ENCODE measurements around the gene PCNX3. TPM values are rescaled to one million over a fixed set of nuclear protein-coding genes. Genes with fewer than 3 reads are reported as not detected.
A peak's percentile ranks its signal among the peaks of the same experiment; 100 is the strongest.

Gene PCNX3
- total RNA-seq, 1 donor from 2014 or later = 7.7 TPM

DNA sequence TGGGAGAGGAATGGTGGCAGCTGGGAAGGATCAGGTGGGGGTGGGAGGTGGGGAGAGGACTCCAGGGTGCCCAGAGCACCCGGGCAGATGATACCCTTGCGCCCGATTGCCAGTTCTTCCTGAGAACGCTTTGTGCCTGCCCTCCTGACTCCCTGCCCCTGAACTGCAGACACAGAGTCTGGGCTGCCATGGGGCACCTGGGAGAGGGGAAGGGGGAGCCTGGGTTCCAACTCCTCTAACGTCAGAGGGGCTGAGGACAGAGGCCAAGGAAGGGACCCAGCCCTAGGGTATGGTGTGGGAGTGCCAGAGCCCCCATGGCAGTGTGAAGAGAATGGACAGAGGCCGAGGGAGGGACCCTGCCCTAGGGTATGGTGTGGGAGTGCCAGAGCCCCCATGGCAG is 19.1 kb upstream of the PCNX3 start:
- DNase-seq (ENCODE audit: low spot score in 2 of 2) (no peak), FAIRE-seq (no peak)

DNA sequence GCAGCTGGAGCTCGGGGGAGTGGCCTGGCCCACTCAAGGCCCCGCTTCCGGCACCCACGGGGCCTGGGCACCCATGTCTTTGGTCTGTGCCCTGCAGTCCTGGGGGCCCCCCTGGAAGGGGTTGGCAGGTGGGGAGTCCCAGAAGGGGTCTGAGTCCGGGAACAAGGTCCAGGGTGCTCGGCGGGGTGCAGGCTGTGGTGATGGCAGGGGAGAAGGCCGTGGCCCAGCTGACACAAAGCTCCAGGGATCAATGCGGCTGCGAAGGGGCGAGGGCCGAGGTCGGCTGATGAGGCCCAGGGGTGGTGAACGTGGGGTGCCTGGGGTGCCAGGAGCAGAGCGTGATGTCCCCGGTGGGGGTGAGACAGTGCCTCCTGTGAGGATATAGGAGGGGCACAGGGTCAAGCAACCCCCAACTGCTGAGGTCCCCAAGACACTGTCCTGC is 17.3 kb upstream of the PCNX3 start:
- DNase-seq (ENCODE audit: low spot score in 2 of 2) (no peak), FAIRE-seq (no peak)

DNA sequence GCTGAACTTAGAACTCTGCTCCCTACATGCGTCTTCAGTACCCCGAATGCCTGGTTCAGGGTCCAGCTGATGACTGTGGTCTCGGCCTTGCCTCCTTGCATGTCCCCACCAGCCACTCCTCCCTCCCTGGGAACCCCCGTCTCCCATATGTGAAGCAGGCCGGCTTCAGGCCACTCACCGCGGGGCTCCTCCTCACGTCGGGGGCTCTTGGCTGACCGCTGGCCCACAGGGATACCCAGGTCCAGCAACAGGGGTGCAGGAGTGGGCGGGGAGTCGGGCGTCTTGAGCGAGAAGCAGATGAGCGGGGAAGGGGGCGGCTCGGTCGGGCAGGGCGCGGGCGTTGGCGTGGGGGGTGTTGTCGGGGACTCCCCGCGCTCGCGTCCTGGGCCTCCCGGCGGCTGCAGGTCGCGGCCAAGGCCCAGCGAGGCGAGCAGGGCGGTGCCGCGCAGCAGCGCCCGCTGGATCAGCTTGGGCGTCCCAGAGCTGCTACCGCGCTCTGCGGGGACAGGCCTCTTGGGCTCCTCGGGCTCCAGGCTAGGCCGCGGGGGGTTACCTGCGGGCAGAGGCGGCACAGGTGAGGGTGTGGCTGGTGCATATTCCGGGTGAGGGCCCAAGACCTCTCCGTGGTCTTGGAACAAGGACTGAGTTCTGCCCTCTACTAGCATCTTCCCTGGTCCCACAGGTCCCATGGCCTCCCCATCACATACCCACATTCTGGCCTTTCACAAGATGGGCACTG is 16.2 kb upstream of the PCNX3 start:
- DNase-seq (ENCODE audit: low spot score in 2 of 2) (no peak), FAIRE-seq (no peak)

DNA sequence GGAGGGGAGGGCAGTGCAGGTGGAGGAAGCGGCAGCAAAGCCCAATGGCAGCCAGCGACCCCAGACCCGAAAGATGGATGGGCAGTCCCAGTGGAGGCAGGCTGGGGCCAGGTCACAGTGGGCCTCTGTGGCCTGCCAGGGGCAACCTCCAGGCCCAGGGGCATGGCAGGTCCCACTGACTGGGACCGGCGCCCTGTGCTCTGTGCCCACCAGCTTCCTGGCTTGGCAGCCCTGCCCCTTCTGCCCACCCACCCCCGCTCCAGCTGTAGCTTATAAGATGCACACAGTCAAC is 15.7 kb upstream of the PCNX3 start:
- DNase-seq (ENCODE audit: low spot score in 2 of 2) = no peak
- FAIRE-seq = no peak

DNA sequence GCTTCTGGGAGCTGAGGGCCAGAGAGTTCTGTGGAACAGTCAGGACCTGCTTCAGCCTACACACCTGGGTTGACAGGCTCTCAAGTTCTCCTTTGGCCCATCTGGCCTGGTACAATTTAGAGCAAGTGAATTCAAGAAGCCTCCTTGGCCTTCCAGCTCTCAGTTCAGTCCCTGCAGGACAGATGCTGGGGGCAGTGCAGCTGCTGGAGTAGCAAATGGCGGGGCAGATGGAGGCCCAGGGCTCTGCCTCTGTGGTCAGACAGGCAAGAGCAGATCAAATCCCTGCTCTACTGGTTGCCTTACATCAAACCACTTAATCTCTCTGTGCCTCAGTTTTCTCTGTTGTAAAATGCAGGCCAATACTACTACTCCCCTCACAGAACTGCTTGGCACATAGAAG is 11.3 kb upstream of the PCNX3 start:
- FAIRE-seq = no peak
- no peak for DNase-seq (ENCODE audit: low spot score in 2 of 2)

DNA sequence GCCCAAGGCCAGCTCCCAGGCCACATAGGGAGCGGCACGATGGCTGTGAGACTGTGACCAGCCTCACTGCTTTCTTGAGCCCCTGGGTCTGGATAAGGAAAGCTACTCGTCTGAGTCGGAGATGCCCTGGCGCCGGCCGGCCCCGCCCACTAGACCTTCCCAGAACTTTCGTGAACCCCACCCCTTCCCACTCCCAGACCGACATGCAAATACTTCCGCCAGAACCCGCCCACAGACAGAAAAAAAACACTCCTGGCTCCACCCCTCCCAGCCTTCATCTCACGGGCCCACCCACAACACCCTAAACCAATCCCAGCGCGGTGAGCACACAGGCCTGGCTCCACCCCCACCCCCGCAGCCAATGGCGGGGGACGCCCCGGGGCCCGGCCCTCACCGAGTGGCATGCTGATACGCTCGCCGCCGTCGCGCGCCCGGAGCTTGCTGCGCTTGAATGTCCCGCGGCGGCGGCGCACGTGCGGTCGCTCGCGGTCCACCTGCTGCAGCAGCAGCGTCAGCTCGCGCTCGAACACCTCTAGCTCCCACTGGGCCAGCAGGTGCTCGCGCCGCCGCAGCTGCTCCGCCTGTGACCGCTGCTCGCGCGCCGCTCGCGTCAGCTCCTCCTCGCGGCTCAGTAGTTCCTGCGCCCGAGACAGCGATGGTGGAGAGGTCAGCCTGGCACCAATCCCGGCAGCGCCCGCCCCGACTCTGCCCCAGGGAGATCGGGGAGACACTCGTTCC is 8.5 kb upstream of the PCNX3 start:
- FAIRE-seq = no peak

DNA sequence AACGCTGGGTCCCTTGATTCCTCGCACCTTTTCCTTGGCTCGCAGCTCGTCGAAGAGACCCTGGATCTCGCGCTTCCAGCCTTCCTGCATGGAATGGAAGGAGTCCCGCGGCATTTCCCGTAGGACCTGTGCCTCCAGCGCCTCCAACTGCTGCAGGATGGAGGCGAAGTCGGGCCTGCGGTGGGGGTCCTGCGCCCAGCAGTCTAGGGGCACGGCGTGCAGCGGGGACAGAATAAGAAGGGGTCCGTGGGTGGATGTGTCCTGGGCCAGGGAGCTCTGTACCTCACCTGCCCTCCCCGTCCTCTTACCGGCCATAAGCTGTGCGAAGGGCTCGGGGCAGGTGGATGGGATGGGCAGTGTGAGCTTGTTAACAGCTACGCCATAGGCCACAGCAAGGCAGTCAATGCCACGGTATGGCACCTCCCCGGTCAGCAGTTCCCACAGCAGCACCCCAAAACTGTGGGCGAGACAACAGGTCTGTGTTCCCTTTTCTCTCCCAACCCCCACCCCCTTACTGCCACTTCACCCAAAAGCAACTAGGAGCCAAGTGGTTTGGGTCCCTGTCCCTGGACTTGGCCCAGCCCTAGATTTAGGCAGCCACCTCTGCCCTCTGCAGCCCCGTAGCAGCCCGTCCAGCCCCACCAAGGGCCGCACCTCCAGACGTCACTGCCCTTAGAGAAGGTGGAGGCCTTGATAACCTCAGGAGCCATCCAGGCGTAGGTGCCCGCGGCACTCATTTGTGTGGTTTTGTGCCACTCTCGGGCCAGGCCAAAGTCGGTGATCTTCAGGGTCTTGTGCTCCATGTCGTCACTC is 7.8 kb upstream of the PCNX3 start:
- FAIRE-seq (no peak), DNase-seq (ENCODE audit: low spot score in 2 of 2) (no peak)

More for the DNA sequence above, 8.5 kb upstream of the PCNX3 start:
- peak; percentile 95 to 99 for DNase-seq (ENCODE audit: low spot score in 2 of 2)

DNA sequence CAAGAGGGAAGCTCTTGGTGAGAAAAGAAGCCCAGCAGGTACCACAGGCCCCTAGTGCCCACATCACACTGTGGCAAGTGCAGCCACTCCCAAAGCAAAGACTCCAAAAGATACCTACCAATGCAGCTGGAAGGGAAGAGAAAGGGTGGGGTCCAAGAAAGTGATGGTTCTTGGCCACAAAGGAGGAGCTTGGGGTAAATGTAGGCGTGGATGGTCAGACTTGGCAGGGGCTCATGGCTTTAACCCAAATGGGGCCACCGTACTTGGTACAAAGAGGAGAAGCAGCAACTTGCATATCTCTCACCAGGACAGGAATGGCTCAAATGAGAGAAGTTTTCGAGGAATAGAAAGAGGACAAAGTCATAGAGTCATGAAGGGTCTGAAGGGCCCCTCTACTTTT is 6.3 kb upstream of the PCNX3 start:
- FAIRE-seq = no peak
- no peak for DNase-seq (ENCODE audit: low spot score in 2 of 2)

DNA sequence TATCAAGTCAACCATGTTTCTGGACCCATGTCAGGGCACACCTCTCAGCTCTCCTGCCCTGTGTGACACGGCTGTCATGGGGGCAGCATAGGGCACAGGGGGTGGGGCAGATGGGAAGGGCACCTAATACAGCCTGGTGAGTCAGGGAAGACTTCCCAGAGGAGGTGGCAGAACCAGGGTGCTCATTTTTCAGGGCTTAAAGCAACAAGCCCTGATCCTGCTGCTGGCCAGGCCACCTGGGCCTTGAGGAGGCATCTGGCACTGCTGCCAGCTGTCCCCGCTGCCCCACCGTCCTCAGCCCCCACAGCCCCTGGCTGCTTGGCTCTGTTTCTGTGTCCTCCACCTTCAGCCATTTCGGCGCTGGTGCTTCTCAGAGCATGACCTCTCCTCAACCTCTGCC is 5.9 kb upstream of the PCNX3 start:
- FAIRE-seq = no peak
- DNase-seq (ENCODE audit: low spot score in 2 of 2) = no peak

DNA sequence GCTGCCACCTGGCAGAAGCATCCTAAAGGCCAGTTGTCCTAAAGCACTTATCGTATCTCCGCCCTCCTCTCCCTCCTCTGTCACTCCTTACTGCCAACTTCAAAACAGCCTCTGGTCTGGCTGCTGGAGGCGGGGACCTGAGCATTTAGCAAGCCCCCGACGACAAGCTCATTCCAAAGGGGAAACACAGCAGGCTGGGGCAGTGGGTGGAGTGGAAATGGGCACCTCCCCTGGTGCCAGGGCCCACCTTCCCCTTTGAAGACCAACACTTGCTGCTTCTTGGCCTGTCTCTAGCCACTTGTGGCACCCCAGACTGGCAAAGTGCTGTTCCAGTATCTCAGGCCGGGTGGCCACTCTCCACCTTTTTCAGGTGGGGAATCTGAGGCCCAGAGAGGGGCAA is 5.2 kb upstream of the PCNX3 start:
- no peak for DNase-seq (ENCODE audit: low spot score in 2 of 2)
- no peak for FAIRE-seq

DNA sequence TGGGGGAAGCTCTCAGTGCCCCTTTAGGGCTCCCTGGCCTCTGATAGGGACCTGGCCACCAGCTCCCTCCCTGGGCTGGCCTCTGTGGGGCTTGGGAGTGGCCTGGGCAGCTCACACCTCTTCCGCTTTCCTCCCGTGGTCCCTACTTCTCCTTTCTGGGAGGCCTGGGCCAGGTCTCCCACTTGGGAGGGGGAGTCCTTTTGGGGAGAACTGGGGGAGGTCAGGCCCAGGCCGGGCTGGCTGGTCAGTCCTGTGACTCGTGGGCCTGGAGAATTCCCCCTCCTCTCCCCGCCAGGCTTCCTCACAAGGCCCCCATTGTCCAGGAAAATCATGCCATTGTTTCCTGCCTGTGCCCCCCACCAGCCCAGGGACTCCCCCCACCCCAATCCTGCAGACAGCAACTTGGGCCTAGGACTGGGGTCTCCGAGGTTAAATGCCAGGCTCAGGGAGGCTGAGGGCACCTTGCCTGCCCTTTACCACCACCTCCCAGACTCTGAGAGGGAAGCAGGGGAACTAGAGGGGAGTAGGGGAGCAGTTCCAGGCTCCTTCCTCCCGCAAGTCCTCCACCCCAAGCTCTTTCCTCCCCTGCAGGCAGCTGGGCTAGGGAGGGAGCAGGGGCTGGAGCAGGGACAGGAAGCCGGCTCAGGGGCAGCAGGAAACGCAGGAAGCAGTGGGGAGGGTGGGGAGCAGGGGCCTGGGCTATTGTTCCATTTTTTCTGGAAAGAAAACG is 4.4 kb upstream of the PCNX3 start:
- DNase-seq (ENCODE audit: low spot score in 2 of 2) (peak in 1 of 2 donors; percentile 74), FAIRE-seq (no peak)

DNA sequence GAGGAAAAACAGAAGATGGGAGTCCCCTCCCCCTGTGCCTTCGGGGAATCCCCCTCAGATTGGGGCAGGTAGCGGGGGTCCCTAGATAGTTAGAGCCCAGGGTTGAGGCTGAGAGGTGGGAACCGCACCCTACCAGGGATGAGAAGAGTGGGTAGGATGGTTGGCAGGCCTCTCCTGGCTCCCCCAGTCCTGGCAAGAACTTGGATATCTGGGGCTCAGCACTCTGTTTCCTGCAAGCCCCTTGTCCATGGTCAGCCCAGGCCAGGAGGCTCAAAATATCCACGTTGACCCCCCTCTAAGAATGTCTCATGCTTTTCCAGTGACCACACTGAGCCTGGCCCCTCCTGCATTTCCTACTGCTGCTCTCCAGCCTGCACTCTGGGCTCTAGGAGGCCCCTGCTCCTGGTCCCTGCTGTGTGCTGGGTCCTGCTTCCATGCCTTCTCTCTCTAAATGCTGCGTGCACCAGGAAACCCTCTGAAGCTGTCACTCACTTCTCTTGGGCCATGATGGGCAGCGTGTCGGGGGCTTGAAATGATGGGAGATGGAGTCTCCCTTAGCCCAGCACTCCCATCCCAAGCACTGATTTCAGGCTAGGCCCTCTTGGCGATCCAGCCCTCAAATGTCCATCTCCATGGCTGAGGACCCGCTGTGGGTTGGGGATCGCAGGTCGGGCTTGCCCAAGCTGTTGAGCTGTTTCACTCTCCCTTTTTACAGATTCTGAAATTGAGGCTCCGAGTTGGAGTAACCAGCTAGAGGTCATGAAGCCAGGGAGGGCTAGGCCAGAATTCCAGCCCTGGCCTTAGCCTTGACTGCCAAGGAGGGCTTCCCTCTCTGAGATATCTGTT is 3.6 kb upstream of the PCNX3 start:
- no peak for FAIRE-seq

DNA sequence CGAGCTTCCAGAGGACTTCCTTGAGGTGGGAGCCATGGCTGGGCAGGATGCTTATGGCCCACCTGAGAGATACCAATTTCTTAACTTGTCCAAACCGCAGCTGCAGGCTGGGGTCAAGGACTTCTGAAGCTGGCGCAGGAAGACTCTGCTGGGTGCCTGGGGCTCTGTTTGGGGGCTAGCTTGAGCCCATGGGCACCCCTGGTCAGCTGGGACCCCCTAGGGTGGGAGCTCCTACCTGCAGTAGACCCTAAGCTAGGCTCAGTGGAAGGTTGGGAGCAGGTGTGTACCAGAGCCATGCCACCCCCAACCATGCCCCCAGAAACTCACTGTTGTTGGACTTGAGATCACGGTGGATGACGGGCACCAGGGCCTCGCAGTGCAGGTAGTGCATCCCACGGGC is 2.9 kb upstream of the PCNX3 start:
- FAIRE-seq (no peak), DNase-seq (ENCODE audit: low spot score in 2 of 2) (no peak)

More for the DNA sequence above, 3.6 kb upstream of the PCNX3 start:
- no peak for DNase-seq (ENCODE audit: low spot score in 2 of 2)

DNA sequence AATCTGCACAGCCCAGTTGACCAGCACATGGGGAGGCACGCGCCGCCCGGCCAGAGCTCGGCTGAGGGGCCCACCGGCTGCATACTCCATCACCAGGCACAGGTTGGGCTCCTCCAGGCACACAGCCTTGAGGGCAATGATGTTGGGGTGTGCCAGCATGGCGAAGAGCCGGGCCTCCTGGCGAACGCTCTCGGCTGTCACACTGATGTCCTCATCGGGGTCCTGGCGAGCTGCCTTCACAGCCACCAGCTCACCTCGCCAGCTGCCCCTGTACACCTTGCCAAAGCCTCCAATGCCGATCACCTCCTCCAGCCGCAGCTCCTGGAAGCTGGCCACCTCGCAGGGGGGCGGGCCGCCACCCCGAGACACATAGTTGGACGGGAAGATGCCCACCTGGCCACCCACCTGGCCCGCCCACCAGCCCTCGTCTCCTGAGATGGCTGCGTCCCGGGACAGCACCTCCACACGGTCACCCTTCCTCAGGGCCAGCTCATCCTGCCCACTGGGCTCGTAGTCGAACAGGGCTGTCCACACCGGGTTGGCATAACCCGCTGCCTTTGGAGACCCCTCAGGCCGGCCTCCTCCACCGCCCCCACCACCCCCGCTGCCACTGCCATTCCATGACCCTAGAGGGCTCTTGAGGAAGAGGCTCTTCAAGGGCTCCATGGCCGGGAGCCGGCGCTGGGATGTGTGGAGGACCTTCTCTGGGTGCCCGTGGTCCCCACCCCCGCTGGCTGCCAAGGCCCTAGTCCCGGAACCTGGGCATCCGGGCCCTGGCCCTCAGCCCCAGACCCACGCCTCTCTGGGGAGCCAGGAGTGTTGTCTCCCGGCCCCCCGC is 2.3 kb upstream of the PCNX3 start:
- FAIRE-seq (no peak), DNase-seq (ENCODE audit: low spot score in 2 of 2) (no peak)

DNA sequence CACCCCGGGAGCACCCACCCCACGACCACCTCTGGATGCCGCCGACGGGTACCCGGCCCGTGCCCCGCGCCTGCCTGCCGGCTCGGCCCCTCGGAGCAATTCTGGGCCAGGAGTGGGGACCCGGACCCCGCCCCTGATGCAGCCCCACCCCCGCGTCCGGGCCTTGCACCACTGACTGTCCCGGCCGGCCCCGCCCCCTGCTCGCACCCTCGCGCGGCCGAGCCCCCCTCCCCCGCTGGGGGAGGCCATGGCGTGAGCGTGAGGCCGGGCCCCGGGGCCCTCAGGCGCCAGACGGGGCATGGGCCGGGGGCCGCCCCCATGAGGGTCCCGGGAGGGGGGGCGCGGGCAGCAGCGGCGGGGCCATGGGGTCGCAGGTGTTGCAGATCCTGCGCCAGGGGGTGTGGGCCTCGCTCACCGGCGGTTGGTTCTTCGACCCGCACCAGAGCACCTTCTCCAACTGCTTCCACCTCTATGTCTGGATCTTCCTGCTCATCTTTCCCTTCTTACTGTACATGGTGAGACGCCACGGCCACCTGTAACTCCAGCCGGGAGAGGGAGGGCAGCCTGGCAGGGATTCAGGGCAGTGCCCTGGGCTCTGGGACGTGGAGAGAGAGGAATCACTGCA is 486 bp downstream of the PCNX3 start:
- DNase-seq (ENCODE audit: low spot score in 2 of 2) (peak in 1 of 2 donors; percentile 70), FAIRE-seq (no peak)

DNA sequence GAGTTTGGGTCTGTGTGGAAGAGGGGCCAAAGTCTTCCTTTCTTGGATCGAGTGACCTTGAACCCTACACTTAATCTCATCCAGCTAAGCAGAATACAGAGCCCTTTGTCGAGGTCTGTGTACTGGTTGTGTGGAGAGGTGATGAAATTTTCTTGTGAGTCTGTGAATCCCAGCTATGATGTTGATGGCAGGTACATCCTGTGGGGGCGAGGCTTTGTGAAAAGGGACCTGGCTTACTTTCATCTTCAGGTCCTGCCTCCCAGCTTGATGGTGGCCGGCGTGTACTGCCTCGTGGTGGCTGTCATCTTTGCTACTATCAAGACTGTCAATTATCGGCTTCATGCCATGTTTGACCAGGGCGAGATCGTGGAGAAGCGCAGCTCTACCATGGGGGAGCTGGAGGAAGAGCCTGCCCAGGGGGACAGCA is 1.0 kb downstream of the PCNX3 start:
- FAIRE-seq (no peak), DNase-seq (ENCODE audit: low spot score in 2 of 2) (no peak)

DNA sequence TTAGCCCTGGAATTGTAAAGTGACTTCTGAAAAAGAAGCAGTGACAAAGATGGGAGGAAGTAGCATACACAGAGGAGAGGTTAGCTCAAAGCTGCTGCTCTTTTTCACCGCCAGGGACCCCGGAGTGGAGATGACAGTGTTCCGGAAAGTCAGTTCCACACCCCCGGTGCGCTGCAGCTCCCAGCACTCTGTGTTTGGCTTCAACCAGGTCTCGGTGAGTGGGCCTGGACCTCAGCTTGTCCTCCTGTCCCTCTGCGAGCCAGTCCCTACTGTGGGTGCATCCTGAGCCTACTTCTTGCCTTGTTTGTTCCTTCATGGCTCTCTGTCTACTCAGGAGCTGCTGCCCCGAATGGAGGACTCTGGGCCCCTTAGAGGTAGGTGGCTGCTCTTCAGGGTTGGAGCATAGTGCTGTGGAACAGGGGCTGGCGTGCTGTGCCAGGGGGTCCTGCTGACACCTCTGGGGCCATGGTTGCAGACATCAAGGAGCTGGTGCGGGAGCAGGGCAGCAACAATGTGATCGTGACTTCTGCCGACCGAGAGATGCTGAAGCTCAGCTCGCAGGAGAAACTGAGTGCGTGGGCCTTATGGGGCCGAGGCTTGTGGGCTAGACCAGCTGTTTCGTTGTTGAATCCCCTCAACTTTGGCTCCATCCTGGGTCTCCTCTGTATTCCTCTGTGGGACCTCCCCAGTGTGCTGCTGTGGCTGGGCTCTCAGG is 1.7 kb downstream of the PCNX3 start:
- DNase-seq (ENCODE audit: low spot score in 2 of 2) = no peak
- no peak for FAIRE-seq

All from frontal cortex (tissue), 4 donors.